ENCODE data around the gene AADACL4. TPM values are rescaled to one million over a fixed set of nuclear protein-coding genes. Genes with fewer than 3 reads are reported as not detected.
A peak's percentile ranks its signal among the peaks of the same experiment; 100 is the strongest.
"Not testable (repeated sequence)": the region's sequence is repeated elsewhere in the genome, so short reads cannot be mapped to it uniquely, and the experiment has no call there.

The AADACL4 gene
- total RNA-seq, 1 experiment from 2014 or later: not detected

- DNase-seq (ENCODE audit: low spot score): not testable (repeated sequence)
Measured at GRCh38 chr1:12657885-12658512, 14.1 kb downstream of the AADACL4 start.

DNA sequence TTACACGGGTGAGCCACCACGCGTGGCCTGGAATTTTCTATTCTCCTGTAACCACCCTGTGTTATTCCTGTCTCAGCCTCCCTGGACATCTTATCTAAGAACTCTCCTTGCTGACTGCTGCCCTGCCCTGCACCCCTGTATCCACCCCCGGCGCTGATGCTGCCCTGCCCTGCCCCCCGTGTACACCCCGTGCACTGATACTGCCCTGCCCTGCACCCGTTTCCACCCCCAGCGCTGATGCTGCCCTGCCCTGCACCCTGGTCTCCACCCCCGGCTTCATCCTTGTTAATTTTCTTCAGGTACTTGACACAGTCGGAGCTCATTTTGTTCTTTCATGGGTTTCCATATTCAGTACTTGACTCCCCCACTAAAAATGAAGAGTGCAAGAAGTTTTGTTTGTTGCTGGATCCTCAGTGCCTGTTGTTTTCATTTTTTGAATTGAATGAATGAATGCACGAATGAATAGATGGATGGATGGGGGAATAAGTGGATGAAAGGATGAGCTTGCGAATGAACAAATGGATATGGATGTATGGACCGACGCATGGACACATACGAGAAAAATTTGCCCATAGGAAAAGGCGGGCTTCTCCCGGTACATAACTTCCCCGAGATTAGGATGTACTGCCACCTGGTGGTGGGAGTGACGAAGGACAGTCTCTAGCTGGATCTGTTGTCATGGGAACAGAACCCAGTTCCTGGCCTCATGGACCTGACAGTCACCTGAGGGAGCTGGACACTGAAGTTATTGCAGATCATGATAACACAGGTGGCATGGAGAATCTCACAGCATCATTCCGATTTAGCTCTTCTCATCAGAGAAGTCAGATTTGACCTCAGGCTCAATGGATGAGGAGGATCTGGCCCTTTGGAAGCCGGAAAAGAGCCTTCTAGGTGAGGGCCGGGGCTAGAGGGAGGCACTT lies 14.9 kb downstream of the AADACL4 start:
- DNase-seq (ENCODE audit: low spot score): peak; percentile 76

GRCh38 chr1:12661606-12662219 lies 17.8 kb downstream of the AADACL4 start:
- no peak for DNase-seq (ENCODE audit: low spot score)

GRCh38 chr1:12662556-12662955 lies 18.7 kb downstream of the AADACL4 start:
- no peak for DNase-seq (ENCODE audit: low spot score)

- DNase-seq (ENCODE audit: low spot score): no peak
Measured at GRCh38 chr1:12665511-12665910, 21.6 kb downstream of the AADACL4 start.

- no peak for DNase-seq (ENCODE audit: low spot score)
Measured at GRCh38 chr1:12666141-12666735, 22.4 kb downstream of the AADACL4 start.

GRCh38 chr1:12669529-12670068 lies 25.7 kb downstream of the AADACL4 start:
- no peak for DNase-seq (ENCODE audit: low spot score)

GRCh38 chr1:12674358-12674757 lies 30.5 kb downstream of the AADACL4 start:
- DNase-seq (ENCODE audit: low spot score): no peak

DNA sequence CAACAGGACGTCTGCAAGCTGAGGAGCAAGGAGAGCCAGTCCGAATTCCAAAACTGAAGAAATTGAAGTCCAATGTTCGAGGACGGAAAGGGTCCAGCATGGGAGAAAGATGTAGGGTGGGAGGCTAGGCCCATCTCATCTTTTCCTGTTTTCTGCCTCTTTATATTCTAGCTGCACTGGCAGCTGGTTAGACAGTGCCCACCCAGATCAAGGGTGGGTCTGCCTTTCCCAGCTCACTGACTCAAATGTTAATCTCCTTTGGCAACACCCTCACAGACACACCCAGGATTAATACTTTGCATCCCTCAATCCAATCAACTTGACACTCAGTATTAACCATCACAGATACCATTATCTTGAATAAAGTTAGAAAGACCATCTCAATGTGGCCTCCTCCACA lies 32.2 kb downstream of the AADACL4 start:
- DNase-seq (ENCODE audit: low spot score): not testable (repeated sequence)

DNA sequence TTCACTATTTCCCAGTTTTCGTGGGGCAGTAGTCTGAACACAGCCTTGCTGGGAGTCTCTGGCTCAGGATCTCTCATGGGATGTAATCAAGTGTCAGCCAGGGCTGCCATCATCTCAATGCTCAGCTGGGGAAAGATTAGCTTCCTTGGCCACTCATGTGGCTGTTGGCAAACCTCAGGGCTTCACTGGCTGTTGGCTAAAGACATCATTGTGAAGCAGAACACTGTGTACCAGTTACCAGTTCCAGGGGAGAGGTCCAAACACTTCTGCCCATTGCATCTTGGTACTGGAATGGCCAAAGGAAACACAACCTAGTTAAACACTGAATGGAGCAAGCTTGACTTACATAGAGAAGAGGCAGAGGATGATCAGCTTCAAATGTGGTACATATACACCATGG lies 33.7 kb downstream of the AADACL4 start:
- no peak for DNase-seq (ENCODE audit: low spot score)

GRCh38 chr1:12678350-12678749 lies 34.5 kb downstream of the AADACL4 start:
- DNase-seq (ENCODE audit: low spot score): no peak

DNA sequence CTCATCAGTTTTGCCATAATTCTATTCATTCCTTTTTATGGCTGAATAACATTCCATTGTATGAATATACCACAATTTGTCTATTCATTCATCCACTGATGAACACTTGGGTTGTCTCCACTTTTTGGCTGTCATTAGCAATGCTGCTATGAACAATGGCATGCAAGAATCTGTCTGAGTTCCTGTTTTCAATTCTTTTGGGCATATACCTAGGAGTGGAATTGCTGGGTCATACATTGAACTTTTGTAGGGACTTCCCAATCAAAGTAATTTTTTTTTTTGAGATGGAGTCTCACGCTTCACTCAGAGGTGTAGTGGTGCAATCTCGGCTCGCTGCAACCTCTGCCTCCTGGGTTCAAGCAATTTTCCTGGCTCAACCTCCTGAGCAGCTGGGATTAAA lies 34.9 kb downstream of the AADACL4 start:
- no peak for DNase-seq (ENCODE audit: low spot score)

DNA sequence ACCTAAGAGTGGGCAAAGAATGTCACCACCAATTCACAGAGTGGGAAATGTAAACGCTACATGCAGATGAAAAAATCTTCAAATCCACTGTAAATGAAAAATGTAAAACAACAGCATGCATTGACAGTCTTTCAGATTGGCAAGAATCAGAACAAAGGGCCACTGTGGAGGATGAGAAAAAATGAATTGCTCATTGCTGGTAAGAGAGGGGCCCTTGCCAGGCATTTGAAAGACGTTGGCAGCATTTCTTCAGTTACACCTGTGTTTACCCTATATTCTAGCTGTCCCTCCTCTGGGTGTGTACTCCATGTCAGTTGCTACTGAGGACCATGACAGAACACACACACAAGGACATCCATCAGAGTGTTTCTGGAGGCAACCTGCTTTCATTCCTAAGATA lies 46.3 kb downstream of the AADACL4 start:
- no peak for DNase-seq (ENCODE audit: low spot score)

DNA sequence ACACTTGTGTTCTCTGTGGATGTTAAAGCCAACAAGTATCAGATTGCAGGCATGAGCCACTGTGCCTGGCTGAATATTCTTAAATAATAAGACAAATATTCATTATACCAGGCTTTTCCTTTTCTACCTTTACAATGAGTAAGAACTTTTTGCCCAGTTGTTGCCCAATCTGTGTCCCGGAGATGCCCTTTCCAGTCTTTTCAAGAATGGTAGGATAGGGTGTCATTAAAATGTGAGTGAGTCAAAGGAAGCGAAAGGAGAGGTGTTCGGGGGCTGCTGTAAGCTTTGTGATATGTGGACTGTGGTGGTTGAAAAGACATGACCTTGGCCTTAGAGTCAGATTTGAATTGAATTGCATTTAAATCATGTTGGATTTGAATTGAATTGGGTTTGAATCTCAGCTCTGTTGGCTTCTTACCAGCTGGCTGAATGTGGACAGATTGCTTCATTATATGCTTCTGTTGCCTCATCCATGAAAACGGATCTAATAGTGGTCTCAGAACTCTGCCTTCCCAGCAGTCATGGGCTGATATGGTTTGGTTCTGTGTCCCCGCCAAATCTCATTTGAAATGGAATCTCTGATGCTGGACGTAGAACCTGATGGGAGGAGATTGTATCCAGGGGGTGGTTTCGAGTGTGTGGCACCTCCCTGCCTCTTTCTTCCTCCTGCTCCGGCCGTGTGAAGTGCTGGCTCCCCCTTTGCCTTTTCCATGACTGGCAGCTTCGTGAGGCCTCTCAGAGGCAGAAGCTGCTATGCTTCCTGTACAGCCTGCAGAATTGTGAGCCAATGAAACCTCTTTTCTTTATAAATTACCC lies 49.3 kb downstream of the AADACL4 start:
- no peak for DNase-seq (ENCODE audit: low spot score)

DNA sequence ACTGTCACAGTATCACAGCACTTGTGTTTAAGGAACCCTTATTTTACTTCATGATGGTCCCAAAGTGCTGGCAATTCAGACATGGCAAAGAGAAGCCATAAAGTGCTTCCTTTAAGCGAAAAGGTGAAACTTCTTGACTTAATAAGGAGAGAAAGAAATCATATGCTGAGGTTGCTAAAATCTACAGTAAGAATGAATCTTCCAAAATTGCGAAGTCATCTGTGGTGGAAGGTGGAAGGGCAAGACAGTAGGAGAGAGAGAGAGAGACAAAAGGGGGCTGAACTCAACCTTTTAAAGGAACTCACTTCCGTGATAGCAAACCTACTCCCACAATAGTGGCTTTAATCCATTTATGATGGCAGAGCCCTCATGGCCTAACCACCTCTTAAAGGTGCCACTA lies 52.8 kb downstream of the AADACL4 start:
- DNase-seq (ENCODE audit: low spot score): no peak

DNA sequence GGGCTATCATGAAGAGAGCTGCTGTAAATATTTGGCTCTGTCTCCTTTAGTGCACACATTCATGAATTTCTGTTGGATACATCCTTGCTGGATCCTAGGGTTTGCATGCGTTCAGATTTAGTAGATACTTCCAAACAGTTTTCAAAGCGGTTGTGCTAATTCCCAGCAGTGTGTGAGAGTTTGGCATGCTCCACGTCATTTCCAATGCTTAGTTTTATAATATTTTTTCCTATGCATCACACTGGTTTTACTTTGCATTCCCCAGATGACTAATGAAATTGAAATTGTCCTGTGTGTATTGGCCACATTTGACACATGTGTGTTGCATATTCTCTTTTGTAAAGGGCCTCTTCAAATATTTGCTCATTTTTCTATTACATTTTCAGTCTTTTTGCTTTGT lies 53.5 kb downstream of the AADACL4 start:
- DNase-seq (ENCODE audit: low spot score): no peak

GRCh38 chr1:12703821-12704451 lies 60.1 kb downstream of the AADACL4 start:
- no peak for DNase-seq (ENCODE audit: low spot score)

DNA sequence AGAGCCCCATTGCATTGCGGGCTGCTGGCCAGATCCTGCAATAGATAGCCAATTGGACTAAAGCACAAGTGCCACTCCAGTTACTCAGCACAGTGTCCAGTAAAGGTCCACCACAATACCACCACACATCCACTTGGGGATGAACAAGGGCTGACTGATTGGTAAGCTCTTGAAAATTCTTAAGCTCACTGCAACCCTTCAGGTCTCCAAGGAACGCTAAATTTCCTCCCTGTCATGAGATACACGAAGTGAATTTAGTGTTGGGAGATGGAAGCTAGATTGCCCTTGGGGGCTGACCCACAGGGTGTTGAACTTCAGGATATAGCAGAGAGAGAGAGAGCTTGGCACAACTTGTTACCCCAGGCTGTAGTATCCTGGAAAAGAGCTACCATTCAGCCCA lies 62.2 kb downstream of the AADACL4 start:
- DNase-seq (ENCODE audit: low spot score): no peak

GRCh38 chr1:12708396-12709090 lies 64.7 kb downstream of the AADACL4 start:
- no peak for DNase-seq (ENCODE audit: low spot score)

- no peak for DNase-seq (ENCODE audit: low spot score)
Measured at GRCh38 chr1:12709091-12709491, 65.2 kb downstream of the AADACL4 start.

Measured in H4 (cell line).